GM19438 (cell line): Measurements from ENCODE around the gene METTL25B.

Experiments
- ATAC-seq: cut with Tn5 transposase; IDR thresholded peaks from one replicate; pipeline ENCODE4 v1.9.1; 2021; ENCODE audit warnings: low read depth; ENCODE audit not compliant: unreplicated experiment

METTL25B gene

DNA sequence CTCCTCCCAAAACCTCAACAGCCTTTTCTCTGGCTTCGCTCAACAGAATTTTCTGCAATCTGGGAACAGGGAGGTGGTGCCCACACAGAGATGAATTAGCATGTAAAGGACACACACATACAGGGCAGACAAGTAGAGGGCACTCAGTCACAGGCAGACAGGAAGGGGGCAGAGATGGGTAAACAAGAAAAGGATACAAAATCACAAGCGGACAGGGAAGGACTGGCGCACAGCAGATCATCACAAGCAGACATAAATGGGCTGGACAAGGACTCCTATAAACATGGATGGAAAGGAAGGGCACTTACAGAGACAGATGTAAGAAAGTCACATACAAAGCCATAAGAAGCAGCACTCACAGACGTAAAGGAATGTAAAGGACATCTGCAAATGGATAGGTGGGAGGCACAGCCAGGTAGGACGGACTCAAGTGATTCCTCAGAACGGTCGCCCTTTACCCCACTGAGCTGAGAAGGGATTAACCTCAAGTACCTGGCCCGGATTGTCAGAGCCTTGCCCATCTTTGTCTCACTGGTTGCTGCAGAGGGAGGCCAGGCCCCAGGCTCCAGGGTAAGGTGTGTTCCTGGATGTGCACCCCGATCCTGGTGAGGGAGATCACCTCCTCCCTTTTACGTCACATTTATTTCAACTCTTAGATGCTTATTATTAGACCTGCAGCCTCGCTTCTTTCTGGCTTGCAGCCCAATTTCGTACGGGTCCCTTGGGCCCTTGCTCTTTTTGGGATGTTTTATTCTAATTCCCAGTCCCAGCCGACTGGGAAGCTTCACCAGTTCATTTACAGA, 38.2 kb downstream of the METTL25B start:
- peak; percentile 15 for ATAC-seq

- ATAC-seq = peak; percentile 91
Measured at GRCh38 chr1:156767101-156767878, 39.0 kb downstream of the METTL25B start, which contains the start of gene PRCC. PRCC (plus strand) TSS chr1:156767535; CDS start chr1:156767772, 237 bp downstream.

DNA sequence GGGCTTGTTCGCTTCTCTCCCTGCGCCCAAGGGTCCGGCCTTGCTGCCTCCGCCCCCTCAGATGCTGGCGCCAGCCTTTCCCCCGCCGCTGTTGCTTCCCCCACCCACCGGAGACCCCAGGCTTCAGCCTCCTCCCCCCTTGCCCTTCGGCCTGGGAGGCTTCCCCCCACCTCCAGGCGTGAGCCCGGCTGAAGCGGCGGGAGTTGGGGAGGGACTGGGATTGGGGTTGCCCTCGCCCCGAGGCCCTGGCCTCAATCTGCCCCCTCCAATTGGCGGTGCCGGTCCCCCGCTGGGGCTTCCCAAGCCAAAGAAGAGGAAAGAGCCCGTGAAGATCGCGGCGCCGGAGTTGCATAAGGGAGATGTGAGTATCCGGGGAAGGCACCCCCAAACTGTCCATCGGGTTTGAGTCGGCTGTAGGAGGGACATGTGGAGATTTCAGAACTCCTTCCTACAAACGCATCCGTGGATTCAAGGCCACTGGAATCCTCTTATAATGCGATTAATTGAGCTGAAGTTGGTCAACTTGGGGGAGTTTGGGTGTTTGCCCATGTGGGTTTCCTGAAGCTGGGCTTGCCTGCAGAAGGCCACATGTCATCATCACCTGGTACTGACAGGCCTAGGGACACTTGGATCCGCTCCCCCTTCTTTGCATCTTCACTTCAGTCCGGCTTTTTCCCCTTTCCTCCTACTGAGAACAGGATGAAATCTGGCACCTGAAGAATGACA, 39.8 kb downstream of the METTL25B start:
- ATAC-seq = no peak

- ATAC-seq = no peak
Measured at GRCh38 chr1:156768610-156769295, 40.5 kb downstream of the METTL25B start.

GRCh38 chr1:156772222-156772621, 44.0 kb downstream of the METTL25B start:
- no peak for ATAC-seq

DNA sequence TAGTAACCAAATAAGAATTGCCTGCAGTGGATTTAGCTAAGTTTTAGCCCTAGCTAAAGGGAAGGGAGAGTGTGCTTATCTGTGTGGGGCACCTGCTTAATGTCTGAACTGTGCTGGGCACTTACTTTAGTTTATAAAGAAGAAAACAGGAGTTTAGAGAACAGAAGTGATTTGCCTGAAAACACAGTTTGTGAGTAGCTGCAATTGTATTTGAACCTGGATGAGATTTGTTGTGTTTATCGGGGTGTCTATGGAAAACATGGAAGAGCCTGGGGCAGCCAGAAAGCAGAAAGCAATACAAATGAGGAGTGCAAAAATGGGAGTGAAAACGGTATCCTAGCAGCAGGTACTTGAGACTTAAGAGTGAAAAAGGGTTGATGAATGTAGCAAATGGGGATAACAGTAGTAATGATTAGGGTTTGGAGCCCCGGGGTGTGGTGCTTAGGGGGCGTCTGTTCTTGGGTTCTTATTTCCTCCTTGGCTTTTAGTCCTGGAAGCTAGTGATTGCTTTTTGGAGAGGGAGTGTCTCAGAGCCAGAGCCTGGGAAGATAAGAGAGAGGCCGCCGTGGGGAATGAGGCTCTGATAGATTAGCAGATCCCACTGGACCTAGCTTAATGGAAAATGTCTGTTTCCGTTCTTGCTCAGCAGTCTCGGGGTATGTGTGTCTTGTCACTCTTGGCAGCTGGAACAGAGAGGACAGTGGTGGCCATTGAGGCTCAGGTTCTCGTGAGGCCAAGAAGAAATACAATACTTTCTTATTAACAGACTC, 44.6 kb downstream of the METTL25B start:
- ATAC-seq = no peak

GRCh38 chr1:156773607-156774006, 45.3 kb downstream of the METTL25B start:
- ATAC-seq = no peak

GRCh38 chr1:156775799-156776198, 47.5 kb downstream of the METTL25B start:
- ATAC-seq = no peak

GRCh38 chr1:156776942-156777341, 48.7 kb downstream of the METTL25B start:
- ATAC-seq = no peak

DNA sequence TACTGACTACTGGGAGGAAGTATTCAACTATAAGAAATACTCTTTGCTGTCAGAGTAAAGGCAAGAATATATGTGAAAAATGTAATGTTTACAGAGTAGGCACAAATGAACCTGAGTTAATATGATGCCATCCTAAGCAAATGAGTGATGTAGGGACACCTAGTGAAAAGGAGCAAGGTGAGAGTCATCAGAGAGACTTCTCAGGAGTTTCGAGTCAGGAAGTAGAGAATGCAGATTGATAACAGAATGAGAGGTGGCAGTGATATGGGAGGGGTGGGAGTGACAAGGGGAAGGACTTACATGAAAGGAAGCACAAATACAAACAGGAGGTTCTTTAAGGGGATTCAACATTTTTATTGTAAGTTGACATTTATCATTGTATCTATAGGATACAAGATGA, 49.3 kb downstream of the METTL25B start:
- ATAC-seq = no peak

DNA sequence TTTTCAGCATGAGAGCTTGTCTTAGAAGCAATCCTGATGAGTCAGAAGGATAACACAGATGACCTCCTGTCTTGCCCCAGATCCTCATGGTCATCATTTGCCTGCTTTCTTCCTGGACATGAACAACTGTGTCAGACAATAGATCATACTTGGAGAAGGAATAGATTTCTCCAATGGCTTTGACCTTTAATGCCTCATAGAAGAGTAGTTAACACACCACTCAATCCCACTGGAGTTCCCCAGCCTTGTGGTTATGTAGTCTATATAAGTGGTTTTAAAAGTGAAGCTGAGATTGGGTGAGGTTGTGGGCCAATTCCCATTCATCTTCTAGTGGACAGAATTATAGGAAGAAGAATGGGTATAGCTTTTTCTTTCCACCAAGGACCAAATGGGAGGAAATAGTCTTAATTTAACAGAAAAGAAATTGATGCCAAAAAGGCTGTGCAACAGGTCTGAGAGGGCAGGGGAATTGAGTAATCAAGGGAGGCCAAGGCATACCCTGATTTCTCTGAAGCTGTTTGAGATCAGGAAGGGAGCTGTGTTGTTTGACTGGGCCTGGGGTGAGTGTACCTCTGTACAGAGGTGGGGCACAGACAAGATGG, 53.4 kb downstream of the METTL25B start:
- no peak for ATAC-seq

- no peak for ATAC-seq
Measured at GRCh38 chr1:156785458-156785857, 57.2 kb downstream of the METTL25B start.
